Thyroid gland (tissue), 4 donors: ENCODE measurements around the gene THRB.

Source experiments
- POLR2A ChIP-seq, 2 donors: fragments of 450-650 bp; IDR thresholded peaks; one replicate each; pipeline ENCODE4 v1.6.1; 2017; ENCODE audit warnings: antibody characterized with exemption in 2 of 2, mild to moderate bottlenecking in 2 of 2, moderate library complexity in 1 of 2
- TF ChIP-seq, protein P1 (sequence below), 6 experiments: fragments of 200-600 bp in 3 of 6; fragments of 450-650 bp in 3 of 6; sonication (generic) in 3 of 6; IDR thresholded peaks; one replicate each; pipeline ENCODE4 v1.5.1; 2016 to 2019; ENCODE audit warnings: antibody characterized with exemption in 6 of 6, mild to moderate bottlenecking in 2 of 6, inconsistent platforms in 1 of 6, moderate library complexity in 1 of 6

DNA sequence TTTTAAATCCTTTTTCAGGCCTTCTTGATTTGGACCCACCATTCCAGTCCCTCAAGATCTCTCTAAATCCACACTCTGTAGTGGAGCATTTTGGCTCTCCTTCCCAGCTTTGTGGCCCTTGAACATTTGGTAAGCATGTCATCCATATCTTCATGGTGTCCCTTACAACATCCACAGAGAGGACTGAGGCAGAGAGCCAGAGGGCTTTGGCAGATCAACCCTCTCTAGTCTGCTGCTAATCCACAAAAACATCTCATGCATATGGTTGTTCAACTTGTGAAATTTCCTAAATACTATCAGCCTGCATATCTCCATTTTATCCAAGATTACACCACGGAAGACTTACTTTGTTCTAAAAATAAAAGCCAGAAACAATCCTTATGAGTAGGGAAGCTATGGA, 23.2 kb downstream of the THRB start:
- TF ChIP-seq, protein P1, sequence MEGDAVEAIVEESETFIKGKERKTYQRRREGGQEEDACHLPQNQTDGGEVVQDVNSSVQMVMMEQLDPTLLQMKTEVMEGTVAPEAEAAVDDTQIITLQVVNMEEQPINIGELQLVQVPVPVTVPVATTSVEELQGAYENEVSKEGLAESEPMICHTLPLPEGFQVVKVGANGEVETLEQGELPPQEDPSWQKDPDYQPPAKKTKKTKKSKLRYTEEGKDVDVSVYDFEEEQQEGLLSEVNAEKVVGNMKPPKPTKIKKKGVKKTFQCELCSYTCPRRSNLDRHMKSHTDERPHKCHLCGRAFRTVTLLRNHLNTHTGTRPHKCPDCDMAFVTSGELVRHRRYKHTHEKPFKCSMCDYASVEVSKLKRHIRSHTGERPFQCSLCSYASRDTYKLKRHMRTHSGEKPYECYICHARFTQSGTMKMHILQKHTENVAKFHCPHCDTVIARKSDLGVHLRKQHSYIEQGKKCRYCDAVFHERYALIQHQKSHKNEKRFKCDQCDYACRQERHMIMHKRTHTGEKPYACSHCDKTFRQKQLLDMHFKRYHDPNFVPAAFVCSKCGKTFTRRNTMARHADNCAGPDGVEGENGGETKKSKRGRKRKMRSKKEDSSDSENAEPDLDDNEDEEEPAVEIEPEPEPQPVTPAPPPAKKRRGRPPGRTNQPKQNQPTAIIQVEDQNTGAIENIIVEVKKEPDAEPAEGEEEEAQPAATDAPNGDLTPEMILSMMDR (IDR thresholded peaks at IDR 0.05): no peak
- no peak for TF ChIP-seq POLR2A (IDR thresholded peaks at IDR 0.05)
